ENCODE results near the gene SHB. TPM values are rescaled to one million over a fixed set of nuclear protein-coding genes. Genes with fewer than 3 reads are reported as not detected.

Gene SHB
- total and polyA plus RNA-seq, 10 donors, result 1.2 to 20.5 (median 7.1) TPM

- 86 to 93% (median 86%) methylated on average over 3 of the region's 3 CpGs for WGBS, 5 donors
- H3K27ac ChIP-seq, result no peak overlapping the region
- TF ChIP-seq CTCF (IDR thresholded peaks at IDR 0.05 in 8 of 11, conservative IDR thresholded peaks at IDR 0.05 in 3 of 11), result no peak
- peaks cover 0 to 5% (median 0%) of the 10 kb centered on the region in 7 donors for H3K27me3 ChIP-seq (replicated peaks in 1 of 7)
- peak; percentile 16 for DNase-seq
- H3K36me3 ChIP-seq, result no peaks in the 10 kb centered on the region
- no peaks in the 10 kb centered on the region for H3K9me3 ChIP-seq
- H3K4me1 ChIP-seq, result peaks cover 0 to 16% (median 6%) of the 10 kb centered on the region in 6 donors
- intact Hi-C loops (cut with DNase I; ENCODE audit: low total_unique reads), result no loop called here
- H3K4me3 ChIP-seq, result no peak overlapping the region
These were observed 15.1 kb downstream of the SHB start for GRCh38 chr9:38053697-38054461.

- Histone ChIP-seq H3K9me3 (no peaks in the 10 kb centered on the region), H3K27me3 (replicated peaks in 1 of 7) (peaks cover 0 to 5% (median 0%) of the 10 kb centered on the region in 7 donors), H3K36me3 (no peaks in the 10 kb centered on the region), H3K27ac (peak overlapping the region in 1 of 8 donors; percentile 14), H3K4me3 (no peak overlapping the region), H3K4me1 (peaks cover 3 to 16% (median 13%) of the 10 kb centered on the region in 6 donors)
- 83 to 86% (median 84%) methylated on average over 19 of the region's 19 CpGs for WGBS, 5 donors
- peak; percentile 37 for DNase-seq
- TF ChIP-seq POLR2A (IDR thresholded peaks at IDR 0.05) (no peak), CTCF (IDR thresholded peaks at IDR 0.05 in 8 of 11, conservative IDR thresholded peaks at IDR 0.05 in 3 of 11) (no peak), POLR2AphosphoS5 (IDR thresholded peaks at IDR 0.05) (no peak)
- intact Hi-C loops (cut with DNase I; ENCODE audit: low total_unique reads), result no loop called here
These were observed 17.1 kb downstream of the SHB start for GRCh38 chr9:38051780-38052546.

DNA sequence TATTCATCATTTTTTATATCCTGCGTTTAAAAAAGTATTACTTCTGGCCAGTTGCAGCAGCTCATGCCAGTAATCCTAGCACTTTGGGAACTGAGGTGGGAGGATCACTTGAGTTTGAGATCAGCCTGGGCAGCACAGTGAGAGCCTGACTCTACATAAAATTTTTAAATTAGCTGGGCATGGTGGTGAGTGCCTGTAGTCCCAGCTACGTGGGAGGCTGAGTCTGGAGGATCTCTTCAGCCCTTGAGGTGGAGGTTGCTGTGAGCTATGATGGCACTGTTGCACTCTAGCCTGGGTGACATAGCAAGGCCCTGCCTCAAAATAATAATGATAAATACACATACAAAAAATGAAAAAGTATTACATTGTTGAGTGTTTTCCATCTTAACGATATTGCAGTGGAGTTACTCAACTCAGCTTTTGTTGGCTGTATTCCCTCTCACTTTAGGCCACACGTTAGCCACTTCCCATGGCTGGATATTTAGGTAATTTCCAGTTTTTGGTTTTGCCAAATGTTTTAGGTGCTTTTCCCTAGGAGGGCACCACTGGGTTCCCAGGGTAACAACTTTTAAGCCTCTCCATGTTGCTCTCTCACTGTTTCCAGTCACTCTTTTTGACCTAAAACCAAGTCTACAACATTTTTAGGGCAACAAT lies 20.6 kb downstream of the SHB start:
- no peak overlapping the region for H3K4me3 ChIP-seq
- H3K4me1 ChIP-seq, result peaks cover 4 to 29% (median 20%) of the 10 kb centered on the region in 6 donors
- intact Hi-C loops (cut with DNase I; ENCODE audit: low total_unique reads), result no loop called here
- H3K36me3 ChIP-seq, result no peaks in the 10 kb centered on the region
- TF ChIP-seq CTCF (IDR thresholded peaks at IDR 0.05 in 8 of 11, conservative IDR thresholded peaks at IDR 0.05 in 3 of 11) (no peak), POLR2A (IDR thresholded peaks at IDR 0.05) (no peak), POLR2AphosphoS5 (IDR thresholded peaks at IDR 0.05) (no peak)
- DNase-seq, result no peak
- no peaks in the 10 kb centered on the region for H3K9me3 ChIP-seq
- H3K27me3 ChIP-seq (replicated peaks in 1 of 7), result no peaks in the 10 kb centered on the region
- H3K27ac ChIP-seq, result peak overlapping the region in 4 of 8 donors; percentile 11 to 73 (median 60)
- WGBS, 5 donors, result 66 to 86% (median 70%) methylated on average over 4 of the region's 4 CpGs
